Hepatocyte (in vitro differentiated cells): Measurements from ENCODE around the gene GLI1. TPM values are rescaled to one million over a fixed set of nuclear protein-coding genes. Genes with fewer than 3 reads are reported as not detected.

ENCODE experiments used
- DNase-seq: peaks from one replicate; pipeline ENCODE4 v3.0.0-alpha.2; 2016; ENCODE audit warnings: low spot score
- H2AFZ ChIP-seq: fragments of 200-600 bp; sonication (generic); 2 replicates; pipeline ENCODE4 v1.6.0; 2016; ENCODE audit warnings: antibody characterized with exemption, mild to moderate bottlenecking
- H3K27ac ChIP-seq: fragments of 200-600 bp; sonication (generic); 2 replicates; pipeline ENCODE4 v1.5.1; 2016; ENCODE audit warnings: mild to moderate bottlenecking
- H3K27me3 ChIP-seq: fragments of 200-600 bp; sonication (generic); 2 replicates; pipeline ENCODE4 v1.6.1; 2016
- H3K36me3 ChIP-seq: fragments of 200-600 bp; sonication (generic); replicated peaks from 2 replicates; pipeline ENCODE4 v1.5.1; 2016; ENCODE audit warnings: low read depth; ENCODE audit not compliant: insufficient read depth
- H3K4me1 ChIP-seq: fragments of 200-600 bp; sonication (generic); 2 replicates; pipeline ENCODE4 v1.5.1; 2016; ENCODE audit warnings: mild to moderate bottlenecking, moderate library complexity; ENCODE audit not compliant: insufficient read depth
- H3K4me2 ChIP-seq: fragments of 200-600 bp; sonication (generic); 2 replicates; pipeline ENCODE4 v1.6.0; 2016
- H3K4me3 ChIP-seq: fragments of 200-600 bp; sonication (generic); 2 replicates; pipeline ENCODE4 v1.5.1; 2016; ENCODE audit warnings: mild to moderate bottlenecking
- H3K79me2 ChIP-seq: fragments of 200-600 bp; sonication (generic); 2 replicates; pipeline ENCODE4 v1.6.0; 2017; ENCODE audit warnings: mild to moderate bottlenecking
- H3K9me2 ChIP-seq: fragments of 200-600 bp; sonication (generic); replicated peaks from 2 replicates; pipeline ENCODE4 v1.6.0; 2017; ENCODE audit warnings: mild to moderate bottlenecking; ENCODE audit not compliant: insufficient read depth
- H3K9me3 ChIP-seq: fragments of 200-600 bp; sonication (generic); 2 replicates; pipeline ENCODE4 v1.5.1; 2016; ENCODE audit warnings: low read depth, mild to moderate bottlenecking
- H4K20me1 ChIP-seq: fragments of 200-600 bp; sonication (generic); 2 replicates; pipeline ENCODE4 v1.6.0; 2016; ENCODE audit warnings: mild to moderate bottlenecking; ENCODE audit not compliant: insufficient read depth, poor library complexity, severe bottlenecking
- EZH2 ChIP-seq: fragments of 200-600 bp; sonication (generic); IDR thresholded peaks from 2 replicates; pipeline ENCODE4 v1.6.1; 2016; ENCODE audit warnings: antibody characterized with exemption, mild to moderate bottlenecking, borderline replicate concordance
- EZH2phosphoT487 ChIP-seq: fragments of 200-600 bp; sonication (generic); IDR thresholded peaks from one replicate; pipeline ENCODE4 v1.6.1; 2018; ENCODE audit warnings: antibody characterized with exemption, mild to moderate bottlenecking, low read depth, moderate library complexity; ENCODE audit not compliant: unreplicated experiment, severe bottlenecking
- WGBS: methylation state at CpG from one replicate; pipeline ENCODE4 v1.1.6; 2016; ENCODE audit warnings: low lambda C conversion rate; ENCODE audit errors: missing lambda C conversion rate; 5-methylcytosine and 5-hydroxymethylcytosine counted together
- polyA plus RNA-seq: library from polyadenylated mRNA; unstranded; fragments of >200 nt; fragmentation: Nextera tagmentation; extraction: Ambion mirVana; gene quantifications from 2 replicates; pipeline ENCODE4 v1.2.1, GENCODE V29; 2016
- total RNA-seq: library from RNA; depleted of rRNA; stranded (reverse); fragments of >200 nt; gene quantifications from 2 replicates; pipeline ENCODE4 v1.2.3, GENCODE V29; 2014
- TF ChIP-seq, protein P1 (sequence below): fragments of 200-600 bp; sonication (generic); IDR thresholded peaks from 2 replicates; pipeline ENCODE4 v1.5.1; 2016; ENCODE audit warnings: antibody characterized with exemption, mild to moderate bottlenecking; ENCODE audit not compliant: poor library complexity

Gene GLI1
- total and polyA plus RNA-seq, 2 experiments from 2014 or later = 6.0 to 7.6 TPM

DNA sequence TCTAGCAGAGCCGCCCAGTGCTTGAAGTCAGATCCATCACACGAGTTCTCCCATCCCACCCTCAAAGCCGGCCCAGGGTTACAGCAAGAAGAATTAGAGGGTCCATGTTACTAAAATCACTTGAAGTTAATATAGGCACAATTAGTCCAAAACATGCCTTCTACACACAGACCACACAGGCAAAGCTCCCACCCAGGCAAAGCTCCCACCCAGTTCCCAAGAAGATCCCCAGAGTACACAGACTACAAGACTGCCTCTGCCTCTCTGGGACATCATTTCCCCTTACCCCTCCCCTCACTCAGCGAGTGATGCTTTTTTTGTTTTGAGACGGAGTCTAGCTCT, 3.3 kb downstream of the GLI1 start:
- Histone ChIP-seq H4K20me1 (no peaks in the 10 kb centered on the region), H3K27ac (no peak overlapping the region), H3K79me2 (no peaks in the 10 kb centered on the region), H3K4me1 (peaks cover 6% of the 10 kb centered on the region), H3K9me3 (no peaks in the 10 kb centered on the region), H3K27me3 (peaks cover 3% of the 10 kb centered on the region), H3K4me2 (peak overlapping the region; percentile 86), H3K9me2 (no peaks in the 10 kb centered on the region), H2AFZ (no peak overlapping the region), H3K4me3 (no peak overlapping the region), H3K36me3 (no peaks in the 10 kb centered on the region)
- DNase-seq = no peak
- TF ChIP-seq EZH2 (no peak), EZH2phosphoT487 (no peak)
- TF ChIP-seq, protein P1, sequence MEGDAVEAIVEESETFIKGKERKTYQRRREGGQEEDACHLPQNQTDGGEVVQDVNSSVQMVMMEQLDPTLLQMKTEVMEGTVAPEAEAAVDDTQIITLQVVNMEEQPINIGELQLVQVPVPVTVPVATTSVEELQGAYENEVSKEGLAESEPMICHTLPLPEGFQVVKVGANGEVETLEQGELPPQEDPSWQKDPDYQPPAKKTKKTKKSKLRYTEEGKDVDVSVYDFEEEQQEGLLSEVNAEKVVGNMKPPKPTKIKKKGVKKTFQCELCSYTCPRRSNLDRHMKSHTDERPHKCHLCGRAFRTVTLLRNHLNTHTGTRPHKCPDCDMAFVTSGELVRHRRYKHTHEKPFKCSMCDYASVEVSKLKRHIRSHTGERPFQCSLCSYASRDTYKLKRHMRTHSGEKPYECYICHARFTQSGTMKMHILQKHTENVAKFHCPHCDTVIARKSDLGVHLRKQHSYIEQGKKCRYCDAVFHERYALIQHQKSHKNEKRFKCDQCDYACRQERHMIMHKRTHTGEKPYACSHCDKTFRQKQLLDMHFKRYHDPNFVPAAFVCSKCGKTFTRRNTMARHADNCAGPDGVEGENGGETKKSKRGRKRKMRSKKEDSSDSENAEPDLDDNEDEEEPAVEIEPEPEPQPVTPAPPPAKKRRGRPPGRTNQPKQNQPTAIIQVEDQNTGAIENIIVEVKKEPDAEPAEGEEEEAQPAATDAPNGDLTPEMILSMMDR = no peak
- WGBS = 28% methylated on average over 5 of the region's 5 CpGs

DNA sequence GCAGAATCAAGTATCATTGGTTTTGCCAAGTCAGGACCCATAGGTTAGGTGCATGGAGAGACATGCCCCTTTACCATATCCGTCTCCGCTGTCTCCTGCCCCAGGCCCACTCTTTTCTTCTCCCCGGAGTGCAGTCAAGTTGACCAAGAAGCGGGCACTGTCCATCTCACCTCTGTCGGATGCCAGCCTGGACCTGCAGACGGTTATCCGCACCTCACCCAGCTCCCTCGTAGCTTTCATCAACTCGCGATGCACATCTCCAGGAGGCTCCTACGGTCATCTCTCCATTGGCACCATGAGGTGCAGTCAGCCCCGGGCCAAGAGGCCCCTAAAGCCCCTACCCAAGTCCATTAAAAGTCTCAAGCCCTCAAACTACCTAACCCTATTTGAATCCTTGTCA, 5.0 kb downstream of the GLI1 start:
- TF ChIP-seq EZH2phosphoT487 = no peak
- TF ChIP-seq EZH2 = no peak
- TF ChIP-seq, protein P1 = no peak
- Histone ChIP-seq H4K20me1 (no peaks in the 10 kb centered on the region), H3K9me2 (no peaks in the 10 kb centered on the region), H3K4me1 (no peaks in the 10 kb centered on the region), H3K27me3 (peaks cover 5% of the 10 kb centered on the region), H2AFZ (no peak overlapping the region), H3K79me2 (no peaks in the 10 kb centered on the region), H3K4me2 (no peak overlapping the region), H3K9me3 (no peaks in the 10 kb centered on the region), H3K4me3 (no peak overlapping the region), H3K27ac (no peak overlapping the region), H3K36me3 (no peaks in the 10 kb centered on the region)
- 94% methylated on average over 12 of the region's 12 CpGs for WGBS
- DNase-seq = no peak

DNA sequence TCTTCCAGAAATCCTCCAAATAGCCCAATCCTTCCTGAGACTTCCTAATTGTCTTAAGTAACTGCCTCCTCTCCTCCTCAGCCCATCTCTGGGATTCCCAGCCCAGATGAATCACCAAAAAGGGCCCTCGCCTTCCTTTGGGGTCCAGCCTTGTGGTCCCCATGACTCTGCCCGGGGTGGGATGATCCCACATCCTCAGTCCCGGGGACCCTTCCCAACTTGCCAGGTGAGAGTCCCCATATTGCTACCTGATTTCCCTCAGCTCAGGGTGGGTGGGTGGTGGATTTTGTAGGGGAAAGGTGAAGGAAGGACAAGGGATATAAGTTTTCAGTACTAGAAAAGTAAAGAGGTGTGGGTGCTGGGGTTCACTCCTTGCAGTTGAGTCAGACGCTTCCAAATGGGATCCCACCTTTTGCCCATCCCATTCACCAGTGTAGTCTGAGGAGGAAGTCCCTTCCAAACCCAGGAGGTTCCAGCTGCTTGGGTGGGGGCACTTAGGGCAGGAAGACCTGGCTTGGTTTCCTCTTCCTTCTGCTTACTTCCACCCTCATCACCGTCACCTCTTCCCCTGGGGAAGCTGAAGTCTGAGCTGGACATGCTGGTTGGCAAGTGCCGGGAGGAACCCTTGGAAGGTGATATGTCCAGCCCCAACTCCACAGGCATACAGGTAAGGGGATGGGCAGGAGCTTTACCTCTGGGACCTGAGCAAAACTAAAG, 5.6 kb downstream of the GLI1 start:
- no peaks in the 10 kb centered on the region for H3K79me2 ChIP-seq
- H3K4me2 ChIP-seq = no peak overlapping the region
- H4K20me1 ChIP-seq = no peaks in the 10 kb centered on the region
- peaks cover 5% of the 10 kb centered on the region for H3K27me3 ChIP-seq
- no peak for TF ChIP-seq EZH2
- no peak for TF ChIP-seq EZH2phosphoT487
- TF ChIP-seq, protein P1 = no peak
- H3K9me2 ChIP-seq = no peaks in the 10 kb centered on the region
- no peaks in the 10 kb centered on the region for H3K9me3 ChIP-seq
- H3K36me3 ChIP-seq = no peaks in the 10 kb centered on the region
- 94% methylated on average over 6 of the region's 6 CpGs for WGBS
- H3K27ac ChIP-seq = no peak overlapping the region
- no peak for DNase-seq
- H3K4me1 ChIP-seq = no peaks in the 10 kb centered on the region
- no peak overlapping the region for H3K4me3 ChIP-seq
- H2AFZ ChIP-seq = no peak overlapping the region
